Measurements from ENCODE around the gene ELAVL2. TPM values are rescaled to one million over a fixed set of nuclear protein-coding genes. Genes with fewer than 3 reads are reported as not detected.

ELAVL2 gene
- polyA plus RNA-seq, 2 of the 4 experiments (the other 2 are of a cell fraction), result 0.03 to 0.13 TPM

DNA sequence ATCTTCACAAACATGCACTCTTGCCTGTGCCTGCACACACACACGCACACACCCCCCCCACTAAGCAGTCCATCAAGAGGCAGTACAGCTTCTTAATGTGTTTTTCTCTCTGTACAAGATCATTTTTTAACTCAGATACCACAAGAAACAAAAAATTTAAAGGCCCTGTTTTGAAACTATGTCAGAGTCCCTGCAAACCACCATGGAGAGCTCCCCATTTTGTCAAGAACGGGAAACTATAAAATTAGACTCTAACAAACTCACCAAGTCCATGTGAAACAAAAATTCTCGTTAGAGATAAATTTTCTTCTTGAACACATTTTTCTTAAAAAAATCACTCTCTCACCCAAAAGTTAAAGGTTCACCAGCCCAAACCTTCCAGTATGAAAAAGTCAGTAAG is 86.3 kb downstream of the ELAVL2 start:
- CTCF ChIA-PET, result no interaction called here
- no peaks in the 10 kb centered on the region for H3K4me1 ChIP-seq
- FAIRE-seq (no peak), ATAC-seq (no peak), DNase-seq (ENCODE audit: low read depth in 1 of 2, low spot score in 1 of 2) (no peak)
- no peak overlapping the region for H3K27ac ChIP-seq
- POLR2A ChIA-PET, result no interaction called here
- H3K4me2 ChIP-seq, result no peak overlapping the region
- 2% methylated on average over 3 of the region's 3 CpGs for WGBS (ENCODE audit: missing lambda C conversion rate)
- no peaks in the 10 kb centered on the region for H3K9me3 ChIP-seq
- no peak for TF ChIP-seq KDM1A (IDR thresholded peaks at IDR 0.05; ENCODE audit: low read depth)
- TF ChIP-seq RCOR1 (IDR thresholded peaks at IDR 0.05; ENCODE audit: low read depth, low read length), result no peak
- no peak for TF ChIP-seq CHD2 (IDR thresholded peaks at IDR 0.05; ENCODE audit: low read length, partially characterized antibody)
- no peak for TF ChIP-seq ZC3H11A (IDR thresholded peaks at IDR 0.05)
- no peak for TF ChIP-seq MYC (IDR thresholded peaks at IDR 0.05; ENCODE audit: borderline replicate concordance, low read length)
- TF ChIP-seq, protein P1, sequence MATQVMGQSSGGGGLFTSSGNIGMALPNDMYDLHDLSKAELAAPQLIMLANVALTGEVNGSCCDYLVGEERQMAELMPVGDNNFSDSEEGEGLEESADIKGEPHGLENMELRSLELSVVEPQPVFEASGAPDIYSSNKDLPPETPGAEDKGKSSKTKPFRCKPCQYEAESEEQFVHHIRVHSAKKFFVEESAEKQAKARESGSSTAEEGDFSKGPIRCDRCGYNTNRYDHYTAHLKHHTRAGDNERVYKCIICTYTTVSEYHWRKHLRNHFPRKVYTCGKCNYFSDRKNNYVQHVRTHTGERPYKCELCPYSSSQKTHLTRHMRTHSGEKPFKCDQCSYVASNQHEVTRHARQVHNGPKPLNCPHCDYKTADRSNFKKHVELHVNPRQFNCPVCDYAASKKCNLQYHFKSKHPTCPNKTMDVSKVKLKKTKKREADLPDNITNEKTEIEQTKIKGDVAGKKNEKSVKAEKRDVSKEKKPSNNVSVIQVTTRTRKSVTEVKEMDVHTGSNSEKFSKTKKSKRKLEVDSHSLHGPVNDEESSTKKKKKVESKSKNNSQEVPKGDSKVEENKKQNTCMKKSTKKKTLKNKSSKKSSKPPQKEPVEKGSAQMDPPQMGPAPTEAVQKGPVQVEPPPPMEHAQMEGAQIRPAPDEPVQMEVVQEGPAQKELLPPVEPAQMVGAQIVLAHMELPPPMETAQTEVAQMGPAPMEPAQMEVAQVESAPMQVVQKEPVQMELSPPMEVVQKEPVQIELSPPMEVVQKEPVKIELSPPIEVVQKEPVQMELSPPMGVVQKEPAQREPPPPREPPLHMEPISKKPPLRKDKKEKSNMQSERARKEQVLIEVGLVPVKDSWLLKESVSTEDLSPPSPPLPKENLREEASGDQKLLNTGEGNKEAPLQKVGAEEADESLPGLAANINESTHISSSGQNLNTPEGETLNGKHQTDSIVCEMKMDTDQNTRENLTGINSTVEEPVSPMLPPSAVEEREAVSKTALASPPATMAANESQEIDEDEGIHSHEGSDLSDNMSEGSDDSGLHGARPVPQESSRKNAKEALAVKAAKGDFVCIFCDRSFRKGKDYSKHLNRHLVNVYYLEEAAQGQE (IDR thresholded peaks at IDR 0.05), result no peak
- no peak for TF ChIP-seq FOSL2 (IDR thresholded peaks at IDR 0.05)
- TF ChIP-seq FOSL2 (CRISPR knock-in tag; IDR thresholded peaks at IDR 0.05), result no peak
- TF ChIP-seq FOXS1 (CRISPR knock-in tag; IDR thresholded peaks at IDR 0.05), result no peak
- TF ChIP-seq, protein P2, sequence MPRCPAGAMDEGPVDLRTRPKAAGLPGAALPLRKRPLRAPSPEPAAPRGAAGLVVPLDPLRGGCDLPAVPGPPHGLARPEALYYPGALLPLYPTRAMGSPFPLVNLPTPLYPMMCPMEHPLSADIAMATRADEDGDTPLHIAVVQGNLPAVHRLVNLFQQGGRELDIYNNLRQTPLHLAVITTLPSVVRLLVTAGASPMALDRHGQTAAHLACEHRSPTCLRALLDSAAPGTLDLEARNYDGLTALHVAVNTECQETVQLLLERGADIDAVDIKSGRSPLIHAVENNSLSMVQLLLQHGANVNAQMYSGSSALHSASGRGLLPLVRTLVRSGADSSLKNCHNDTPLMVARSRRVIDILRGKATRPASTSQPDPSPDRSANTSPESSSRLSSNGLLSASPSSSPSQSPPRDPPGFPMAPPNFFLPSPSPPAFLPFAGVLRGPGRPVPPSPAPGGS (IDR thresholded peaks at IDR 0.05), result no peak
- no peak for TF ChIP-seq RNF2 (IDR thresholded peaks at IDR 0.05; ENCODE audit: borderline replicate concordance, low read depth)
- TF ChIP-seq, protein P3, sequence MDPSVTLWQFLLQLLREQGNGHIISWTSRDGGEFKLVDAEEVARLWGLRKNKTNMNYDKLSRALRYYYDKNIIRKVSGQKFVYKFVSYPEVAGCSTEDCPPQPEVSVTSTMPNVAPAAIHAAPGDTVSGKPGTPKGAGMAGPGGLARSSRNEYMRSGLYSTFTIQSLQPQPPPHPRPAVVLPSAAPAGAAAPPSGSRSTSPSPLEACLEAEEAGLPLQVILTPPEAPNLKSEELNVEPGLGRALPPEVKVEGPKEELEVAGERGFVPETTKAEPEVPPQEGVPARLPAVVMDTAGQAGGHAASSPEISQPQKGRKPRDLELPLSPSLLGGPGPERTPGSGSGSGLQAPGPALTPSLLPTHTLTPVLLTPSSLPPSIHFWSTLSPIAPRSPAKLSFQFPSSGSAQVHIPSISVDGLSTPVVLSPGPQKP (IDR thresholded peaks at IDR 0.05; ENCODE audit: low read depth, low read length), result no peak
- no peak for TF ChIP-seq HEYL (CRISPR knock-in tag; IDR thresholded peaks at IDR 0.05)
- TF ChIP-seq PHF8 (IDR thresholded peaks at IDR 0.05; ENCODE audit: borderline replicate concordance, low read depth), result no peak
- no peak for TF ChIP-seq TP53 (CRISPR knock-in tag; IDR thresholded peaks at IDR 0.05)
- TF ChIP-seq ZSCAN20 (CRISPR knock-in tag; IDR thresholded peaks at IDR 0.05), result no peak
- TF ChIP-seq, protein P4, sequence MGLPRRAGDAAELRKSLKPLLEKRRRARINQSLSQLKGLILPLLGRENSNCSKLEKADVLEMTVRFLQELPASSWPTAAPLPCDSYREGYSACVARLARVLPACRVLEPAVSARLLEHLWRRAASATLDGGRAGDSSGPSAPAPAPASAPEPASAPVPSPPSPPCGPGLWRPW (IDR thresholded peaks at IDR 0.05), result no peak
- TF ChIP-seq EP300 (IDR thresholded peaks at IDR 0.05), result no peak
- TF ChIP-seq NPAS2 (CRISPR knock-in tag; IDR thresholded peaks at IDR 0.05; ENCODE audit: borderline replicate concordance), result no peak
- TF ChIP-seq, protein P5, sequence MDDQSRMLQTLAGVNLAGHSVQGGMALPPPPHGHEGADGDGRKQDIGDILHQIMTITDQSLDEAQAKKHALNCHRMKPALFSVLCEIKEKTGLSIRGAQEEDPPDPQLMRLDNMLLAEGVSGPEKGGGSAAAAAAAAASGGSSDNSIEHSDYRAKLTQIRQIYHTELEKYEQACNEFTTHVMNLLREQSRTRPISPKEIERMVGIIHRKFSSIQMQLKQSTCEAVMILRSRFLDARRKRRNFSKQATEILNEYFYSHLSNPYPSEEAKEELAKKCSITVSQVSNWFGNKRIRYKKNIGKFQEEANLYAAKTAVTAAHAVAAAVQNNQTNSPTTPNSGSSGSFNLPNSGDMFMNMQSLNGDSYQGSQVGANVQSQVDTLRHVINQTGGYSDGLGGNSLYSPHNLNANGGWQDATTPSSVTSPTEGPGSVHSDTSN (IDR thresholded peaks at IDR 0.05), result no peak
- TF ChIP-seq RAD21 (conservative IDR thresholded peaks at IDR 0.05 in 1 of 2, IDR thresholded peaks at IDR 0.05 in 1 of 2), result no peak
- H3K4me3 ChIP-seq, result no peak overlapping the region
